Measurements from ENCODE around the gene ATP6V0E1. TPM values are rescaled to one million over a fixed set of nuclear protein-coding genes. Genes with fewer than 3 reads are reported as not detected.

ATP6V0E1 gene
- total RNA-seq, 3 donors from 2014 or later = 173 to 219 (median 185) TPM

DNA sequence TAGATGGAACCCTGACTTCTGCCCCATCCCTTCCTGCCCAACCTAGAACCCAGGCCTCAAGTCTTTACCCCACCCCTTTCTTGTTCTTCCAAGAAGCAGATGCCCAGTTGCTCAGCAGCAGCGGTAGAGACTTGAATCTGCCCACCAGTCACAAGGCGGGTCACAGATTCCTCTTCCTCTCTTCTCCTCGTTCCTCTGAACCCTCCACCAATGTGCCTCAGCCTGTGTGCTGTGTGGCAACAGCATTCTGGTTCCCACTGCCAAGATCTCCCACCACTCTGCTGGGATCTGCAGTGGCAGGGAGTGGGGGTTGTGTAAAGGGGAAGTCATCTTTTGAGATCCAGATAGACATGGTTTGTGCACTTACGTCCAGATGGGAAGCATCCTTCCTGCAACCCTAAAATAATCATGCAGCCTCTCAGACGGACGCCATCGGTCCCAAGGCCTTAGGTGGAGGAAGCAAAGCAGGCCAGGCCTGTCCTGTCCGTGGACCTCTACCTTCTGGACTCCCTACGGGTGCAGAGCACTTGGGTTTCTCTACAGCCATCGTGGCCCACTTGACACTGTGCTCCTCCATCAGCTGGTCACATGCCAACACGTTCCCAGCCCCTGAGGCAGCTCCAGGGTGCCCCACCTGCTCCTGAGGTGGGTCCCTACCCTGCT, 32.1 kb upstream of the ATP6V0E1 start:
- Histone ChIP-seq H3K4me1 (no peaks in the 10 kb centered on the region), H3K4me3 (no peak overlapping the region), H3K27ac (no peak overlapping the region), H3K27me3 (no peaks in the 10 kb centered on the region), H3K9me3 (no peaks in the 10 kb centered on the region), H3K36me3 (no peaks in the 10 kb centered on the region)
- no peak for DNase-seq (ENCODE audit: low spot score in 2 of 2)
- intact Hi-C loops (cut with DNase I; ENCODE audit: low total_unique reads) = no loop called here
- TF ChIP-seq POLR2AphosphoS5 (IDR thresholded peaks at IDR 0.05) (no peak), POLR2A (IDR thresholded peaks at IDR 0.05) (no peak)
- TF ChIP-seq, protein P1, sequence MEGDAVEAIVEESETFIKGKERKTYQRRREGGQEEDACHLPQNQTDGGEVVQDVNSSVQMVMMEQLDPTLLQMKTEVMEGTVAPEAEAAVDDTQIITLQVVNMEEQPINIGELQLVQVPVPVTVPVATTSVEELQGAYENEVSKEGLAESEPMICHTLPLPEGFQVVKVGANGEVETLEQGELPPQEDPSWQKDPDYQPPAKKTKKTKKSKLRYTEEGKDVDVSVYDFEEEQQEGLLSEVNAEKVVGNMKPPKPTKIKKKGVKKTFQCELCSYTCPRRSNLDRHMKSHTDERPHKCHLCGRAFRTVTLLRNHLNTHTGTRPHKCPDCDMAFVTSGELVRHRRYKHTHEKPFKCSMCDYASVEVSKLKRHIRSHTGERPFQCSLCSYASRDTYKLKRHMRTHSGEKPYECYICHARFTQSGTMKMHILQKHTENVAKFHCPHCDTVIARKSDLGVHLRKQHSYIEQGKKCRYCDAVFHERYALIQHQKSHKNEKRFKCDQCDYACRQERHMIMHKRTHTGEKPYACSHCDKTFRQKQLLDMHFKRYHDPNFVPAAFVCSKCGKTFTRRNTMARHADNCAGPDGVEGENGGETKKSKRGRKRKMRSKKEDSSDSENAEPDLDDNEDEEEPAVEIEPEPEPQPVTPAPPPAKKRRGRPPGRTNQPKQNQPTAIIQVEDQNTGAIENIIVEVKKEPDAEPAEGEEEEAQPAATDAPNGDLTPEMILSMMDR (IDR thresholded peaks at IDR 0.05) = no peak

DNA sequence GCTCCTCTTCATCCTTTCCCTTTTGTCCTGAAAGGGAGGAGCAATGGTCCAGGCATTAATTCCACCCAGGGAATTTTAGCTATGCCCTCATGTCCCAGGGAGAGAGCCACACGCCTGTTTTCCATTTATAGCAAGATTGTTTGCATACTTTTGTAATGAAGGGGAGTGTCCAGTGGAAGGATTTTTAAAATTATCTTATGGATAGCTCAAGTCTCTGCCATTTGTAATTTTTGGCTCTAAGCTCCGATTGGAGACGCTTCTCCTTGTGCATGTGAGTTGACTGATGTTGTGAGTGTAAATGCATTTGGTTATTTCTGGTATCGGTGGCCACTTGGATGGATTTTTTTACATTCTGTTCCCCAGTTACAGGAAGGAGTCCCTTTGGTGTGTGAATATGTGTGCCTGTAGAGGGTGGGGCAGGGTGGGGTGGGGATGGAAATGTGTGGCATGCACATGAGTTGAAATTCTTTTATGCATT, 31.5 kb upstream of the ATP6V0E1 start:
- intact Hi-C loops (cut with DNase I; ENCODE audit: low total_unique reads) = no loop called here
- Histone ChIP-seq H3K4me3 (no peak overlapping the region), H3K27me3 (no peaks in the 10 kb centered on the region), H3K4me1 (no peaks in the 10 kb centered on the region), H3K27ac (no peak overlapping the region), H3K9me3 (no peaks in the 10 kb centered on the region), H3K36me3 (no peaks in the 10 kb centered on the region)
- no peak for TF ChIP-seq POLR2AphosphoS5 (IDR thresholded peaks at IDR 0.05)
- TF ChIP-seq, protein P1 (IDR thresholded peaks at IDR 0.05) = no peak
- no peak for TF ChIP-seq POLR2A (IDR thresholded peaks at IDR 0.05)
- DNase-seq (ENCODE audit: low spot score in 2 of 2) = no peak

GRCh38 chr5:172953776-172954675, 29.5 kb upstream of the ATP6V0E1 start:
- H3K27me3 ChIP-seq = no peaks in the 10 kb centered on the region
- no peak overlapping the region for H3K4me3 ChIP-seq
- no peaks in the 10 kb centered on the region for H3K36me3 ChIP-seq
- intact Hi-C loops (cut with DNase I; ENCODE audit: low total_unique reads) = no loop called here
- no peak for TF ChIP-seq POLR2A (IDR thresholded peaks at IDR 0.05)
- TF ChIP-seq, protein P1 (IDR thresholded peaks at IDR 0.05) = no peak
- no peak for TF ChIP-seq POLR2AphosphoS5 (IDR thresholded peaks at IDR 0.05)
- no peak overlapping the region for H3K27ac ChIP-seq
- H3K4me1 ChIP-seq = no peaks in the 10 kb centered on the region
- no peak for DNase-seq (ENCODE audit: low spot score in 2 of 2)
- H3K9me3 ChIP-seq = no peaks in the 10 kb centered on the region

DNA sequence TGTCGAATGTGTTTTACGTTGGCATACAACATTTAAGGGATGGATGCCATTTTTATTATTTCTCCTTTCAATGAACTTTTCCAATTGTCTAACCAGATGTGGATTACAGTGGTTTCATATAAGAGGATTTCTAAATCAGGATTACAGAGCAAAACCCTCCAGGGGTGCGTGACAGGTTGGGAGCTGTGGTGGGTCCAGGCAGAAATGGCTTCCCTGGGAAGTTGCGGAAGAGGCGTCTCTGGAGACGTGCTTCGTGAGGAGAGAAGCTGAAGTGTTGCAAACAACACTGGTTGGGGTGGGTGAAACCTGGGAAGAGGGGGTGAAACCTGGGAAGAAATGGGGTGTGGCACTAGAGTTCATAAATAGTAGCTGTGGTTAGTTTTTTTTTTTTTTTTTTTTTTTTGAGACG, 28.8 kb upstream of the ATP6V0E1 start:
- no peak for DNase-seq (ENCODE audit: low spot score in 2 of 2)
- no peaks in the 10 kb centered on the region for H3K4me1 ChIP-seq
- no peak overlapping the region for H3K27ac ChIP-seq
- H3K27me3 ChIP-seq = no peaks in the 10 kb centered on the region
- no peak overlapping the region for H3K4me3 ChIP-seq
- H3K9me3 ChIP-seq = no peaks in the 10 kb centered on the region
- intact Hi-C loops (cut with DNase I; ENCODE audit: low total_unique reads) = no loop called here
- no peaks in the 10 kb centered on the region for H3K36me3 ChIP-seq
- no peak for TF ChIP-seq POLR2A (IDR thresholded peaks at IDR 0.05)
- TF ChIP-seq POLR2AphosphoS5 (IDR thresholded peaks at IDR 0.05) = no peak
- TF ChIP-seq, protein P1 (IDR thresholded peaks at IDR 0.05) = no peak

GRCh38 chr5:172956228-172956627, 27.3 kb upstream of the ATP6V0E1 start:
- Histone ChIP-seq H3K9me3 (no peaks in the 10 kb centered on the region), H3K27ac (no peak overlapping the region), H3K4me1 (peaks cover 5 to 8% of the 10 kb centered on the region in 2 donors), H3K4me3 (no peak overlapping the region), H3K27me3 (no peaks in the 10 kb centered on the region), H3K36me3 (no peaks in the 10 kb centered on the region)
- intact Hi-C loops (cut with DNase I; ENCODE audit: low total_unique reads) = no loop called here
- no peak for DNase-seq (ENCODE audit: low spot score in 2 of 2)
- no peak for TF ChIP-seq POLR2AphosphoS5 (IDR thresholded peaks at IDR 0.05)
- TF ChIP-seq, protein P1 (IDR thresholded peaks at IDR 0.05) = no peak
- TF ChIP-seq POLR2A (IDR thresholded peaks at IDR 0.05) = no peak

Data from breast epithelium (tissue), 4 donors.